Common myeloid progenitor, CD34-positive (primary cell): ENCODE data around the gene TEX52.

Source experiments
- CTCF ChIA-PET: fragments of 350-600 bp; sonication (Branson Sonifier 250); formaldehyde crosslinking; loops from one replicate; lab custom pipeline; 2021; ENCODE audit warnings: antibody characterized with exemption; lab: Charles Lee
- POLR2A ChIA-PET: fragments of 350-600 bp; sonication (Branson Sonifier 250); formaldehyde crosslinking; loops from one replicate; lab custom pipeline; 2021; ENCODE audit warnings: antibody characterized with exemption; lab: Charles Lee
- DNase-seq, 3 donors: peaks; one replicate each; pipeline versions ENCODE4 v3.0.0 to v3.0.0-alpha.2; 2013
- H3K27ac ChIP-seq, 2 experiments: 1 replicate in 1 of 2; 2 replicates in 1 of 2; pipeline ENCODE4 v1.7.0; 2013; ENCODE audit warnings: inconsistent platforms in 2 of 2, low read length in 2 of 2, mild to moderate bottlenecking in 2 of 2, low read depth in 1 of 2, moderate library complexity in 1 of 2; ENCODE audit not compliant: severe bottlenecking in 2 of 2, insufficient read depth in 1 of 2, poor library complexity in 1 of 2
- H3K27me3 ChIP-seq, 5 experiments: replicated peaks in 2 of 5; 1 replicate in 3 of 5; 2 replicates in 2 of 5; pipeline versions ENCODE4 v1.6.1 to v1.7.0; 2013; ENCODE audit warnings: low read length in 4 of 5, mild to moderate bottlenecking in 2 of 5, moderate library complexity in 2 of 5, inconsistent platforms in 1 of 5; ENCODE audit not compliant: insufficient read depth in 5 of 5, control insufficient read depth in 4 of 5
- H3K36me3 ChIP-seq, 4 experiments: 1 replicate in 2 of 4; 2 replicates in 2 of 4; pipeline versions ENCODE4 v1.6.1 to v1.7.0; 2013; ENCODE audit warnings: low read length in 3 of 4, control low read depth in 1 of 4, mild to moderate bottlenecking in 1 of 4; ENCODE audit not compliant: control insufficient read depth in 4 of 4, insufficient read depth in 4 of 4
- H3K4me1 ChIP-seq, 4 experiments: 1 replicate in 3 of 4; 2 replicates in 1 of 4; pipeline versions ENCODE4 v1.6.1 to v1.7.1; 2013; ENCODE audit warnings: low read length in 3 of 4, mild to moderate bottlenecking in 3 of 4, control low read depth in 1 of 4, inconsistent platforms in 1 of 4, moderate library complexity in 1 of 4; ENCODE audit not compliant: control insufficient read depth in 4 of 4, insufficient read depth in 4 of 4; ENCODE audit errors: control extremely low read depth in 1 of 4
- H3K4me3 ChIP-seq, 7 experiments: 1 replicate in 4 of 7; 2 replicates in 3 of 7; pipeline versions ENCODE4 v1.5.1 to v1.7.0; 2013; ENCODE audit warnings: mild to moderate bottlenecking in 7 of 7, low read length in 6 of 7, moderate library complexity in 6 of 7, inconsistent platforms in 2 of 7, low read depth in 2 of 7, control low read depth in 1 of 7; ENCODE audit not compliant: insufficient read depth in 4 of 7, control insufficient read depth in 1 of 7; ENCODE audit errors: extremely low read depth in 1 of 7
- H3K9me3 ChIP-seq, 5 experiments: 1 replicate in 4 of 5; 2 replicates in 1 of 5; pipeline versions ENCODE4 v1.6.1 to v1.7.1; 2013; ENCODE audit warnings: low read length in 4 of 5, mild to moderate bottlenecking in 2 of 5, inconsistent platforms in 1 of 5, low read depth in 1 of 5, moderate library complexity in 1 of 5; ENCODE audit not compliant: control insufficient read depth in 4 of 5, insufficient read depth in 2 of 5; ENCODE audit errors: control extremely low read depth in 1 of 5
- WGBS: methylation state at CpG from one replicate; pipeline ENCODE4 v1.1.5; 2013; ENCODE audit not compliant: insufficient coverage; 5-methylcytosine and 5-hydroxymethylcytosine counted together

The TEX52 gene

DNA sequence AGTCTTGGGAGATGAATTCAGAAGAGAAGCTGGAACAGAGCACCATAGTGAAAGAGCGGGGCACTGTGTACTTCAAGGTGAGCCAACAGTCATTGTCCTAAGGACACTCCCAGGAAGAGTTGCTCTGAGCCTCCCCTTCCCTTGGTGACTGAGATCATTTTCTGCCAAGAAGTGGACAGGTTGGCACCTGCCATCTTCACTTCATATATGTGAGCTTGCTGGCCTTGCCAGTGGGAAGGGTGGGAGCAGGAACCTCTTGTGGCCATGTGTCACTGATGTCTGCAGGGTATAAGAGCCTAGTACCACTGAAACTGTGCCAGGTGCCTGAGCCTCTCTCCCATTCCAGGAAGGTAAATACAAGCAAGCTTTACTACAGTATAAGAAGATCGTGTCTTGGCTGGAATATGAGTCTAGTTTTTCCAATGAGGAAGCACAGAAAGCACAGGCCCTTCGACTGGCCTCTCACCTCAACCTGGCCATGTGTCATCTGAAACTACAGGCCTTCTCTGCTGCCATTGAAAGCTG is 56.7 kb downstream of the TEX52 start:
- Histone ChIP-seq H3K36me3 (peaks cover 33 to 82% (median 68%) of the 10 kb centered on the region in 4 experiments), H3K27me3 (no peaks in the 10 kb centered on the region), H3K4me3 (no peak overlapping the region), H3K27ac (no peak overlapping the region), H3K4me1 (peaks cover 7 to 14% (median 12%) of the 10 kb centered on the region in 4 experiments), H3K9me3 (no peaks in the 10 kb centered on the region)
- ChIA-PET CTCF (interaction anchor here (1.2 to 1.5 kb wide), 7 partner anchors 9 to 117 kb away, joined by 3 to 5 read pairs (median 4); no protein-coding TSS in a partner anchor), POLR2A (no interaction called here)
- DNase-seq, result no peak
- 100% methylated on average over 3 of the region's 3 CpGs for WGBS
